Large intestine (tissue), 12 donors: Measurements from ENCODE around the gene TAB2. TPM values are rescaled to one million over a fixed set of nuclear protein-coding genes. Genes with fewer than 3 reads are reported as not detected.
A peak's percentile ranks its signal among the peaks of the same experiment; 100 is the strongest.

Experiments
- DNase-seq, 2 donors: peaks; one replicate each; pipeline versions ENCODE4 v3.0.0 to v3.0.0-alpha.2; 2013
- H3K27ac ChIP-seq: one replicate; pipeline ENCODE4 v1.5.1; 2013; ENCODE audit warnings: low read length
- H3K27me3 ChIP-seq: 2 replicates; pipeline ENCODE4 v1.6.1; 2013; ENCODE audit warnings: low read length; ENCODE audit not compliant: control insufficient read depth, insufficient read depth
- H3K36me3 ChIP-seq: 2 replicates; pipeline ENCODE4 v1.6.1; 2013; ENCODE audit warnings: low read length; ENCODE audit not compliant: control insufficient read depth, insufficient read depth
- H3K4me1 ChIP-seq: one replicate; pipeline ENCODE4 v1.6.1; 2013; ENCODE audit warnings: low read length; ENCODE audit not compliant: control insufficient read depth, insufficient read depth
- H3K4me3 ChIP-seq: one replicate; pipeline ENCODE4 v1.5.1; 2013; ENCODE audit warnings: low read length
- H3K9me3 ChIP-seq: one replicate; pipeline ENCODE4 v1.6.1; 2013; ENCODE audit warnings: mild to moderate bottlenecking, low read depth, low read length, moderate library complexity; ENCODE audit not compliant: control insufficient read depth
- WGBS: methylation state at CpG from one replicate; pipeline ENCODE4 v1.1.5; 2013; ENCODE audit warnings: low lambda C conversion rate; ENCODE audit not compliant: insufficient coverage; 5-methylcytosine and 5-hydroxymethylcytosine counted together
- long read RNA-seq, 11 donors: transcript quantifications; one replicate each; lab custom pipeline, GENCODE V29; 2026
- polyA plus RNA-seq: library from polyadenylated mRNA; unstranded; fragments of 120-200 nt; gene quantifications from one replicate; pipeline ENCODE4 v1.2.1, GENCODE V29; 2013

The TAB2 gene
- polyA plus RNA-seq: 43.7 TPM
- long read RNA-seq, donor 1, partial matches to known transcripts: 15 of 15 reads
- long read RNA-seq, donor 1, other reads (novel, unspliced or antisense): 0 of 15 reads
- long read RNA-seq, donor 2, full-length matches to known transcripts: 2 of 27 reads
- long read RNA-seq, donor 2, partial matches to known transcripts: 25 of 27 reads
- long read RNA-seq, donor 2, other reads (novel, unspliced or antisense): 0 of 27 reads
- long read RNA-seq, donor 3, full-length matches to known transcripts: 2 of 99 reads
- long read RNA-seq, donor 3, partial matches to known transcripts: 97 of 99 reads
- long read RNA-seq, donor 3, other reads (novel, unspliced or antisense): 0 of 99 reads
- long read RNA-seq, donor 4: 0 reads
- long read RNA-seq, donor 5, full-length matches to known transcripts: 7 of 23 reads
- long read RNA-seq, donor 5, partial matches to known transcripts: 16 of 23 reads
- long read RNA-seq, donor 5, other reads (novel, unspliced or antisense): 0 of 23 reads
- long read RNA-seq, donor 6, full-length matches to known transcripts: 2 of 70 reads
- long read RNA-seq, donor 6, partial matches to known transcripts: 68 of 70 reads
- long read RNA-seq, donor 6, other reads (novel, unspliced or antisense): 0 of 70 reads
- long read RNA-seq, donor 7, partial matches to known transcripts: 15 of 15 reads
- long read RNA-seq, donor 7, other reads (novel, unspliced or antisense): 0 of 15 reads
- long read RNA-seq, donor 8, full-length matches to known transcripts: 3 of 43 reads
- long read RNA-seq, donor 8, partial matches to known transcripts: 40 of 43 reads
- long read RNA-seq, donor 8, other reads (novel, unspliced or antisense): 0 of 43 reads
- long read RNA-seq, donor 9, full-length matches to known transcripts: 2 of 11 reads
- long read RNA-seq, donor 9, partial matches to known transcripts: 9 of 11 reads
- long read RNA-seq, donor 9, other reads (novel, unspliced or antisense): 0 of 11 reads
- long read RNA-seq, donor 10, full-length matches to known transcripts: 2 of 57 reads
- long read RNA-seq, donor 10, partial matches to known transcripts: 55 of 57 reads
- long read RNA-seq, donor 10, other reads (novel, unspliced or antisense): 0 of 57 reads
- long read RNA-seq, donor 11, full-length matches to known transcripts: 3 of 20 reads
- long read RNA-seq, donor 11, partial matches to known transcripts: 17 of 20 reads
- long read RNA-seq, donor 11, other reads (novel, unspliced or antisense): 0 of 20 reads

- H3K4me3 ChIP-seq: peak within 1 kb of the TSS; percentile 85
- H3K4me1 ChIP-seq: no peaks in the 10 kb centered on the region
- H3K27me3 ChIP-seq: peaks cover 6% of the 10 kb centered on the region
- WGBS: no CpG with 5 or more reads among the region's 92 CpGs
- H3K27ac ChIP-seq: peak within 1 kb of the TSS; percentile 93
- no peaks in the 10 kb centered on the region for H3K36me3 ChIP-seq
- peak; percentile 32 to 67 for DNase-seq
- no peaks in the 10 kb centered on the region for H3K9me3 ChIP-seq
These were observed at the start of gene TAB2 for GRCh38 chr6:149317644-149318571. Gene TAB2, plus strand, starts transcription at chr6:149317712. Its CDS starts 52,286 bp downstream, at chr6:149369998.

GRCh38 chr6:149268146-149268545 lies 49.4 kb upstream of the TAB2 start:
- no peaks in the 10 kb centered on the region for H3K36me3 ChIP-seq
- DNase-seq: no peak
- H3K4me1 ChIP-seq: no peaks in the 10 kb centered on the region
- no CpG with 5 or more reads among the region's 5 CpGs for WGBS
- H3K9me3 ChIP-seq: no peaks in the 10 kb centered on the region
- H3K4me3 ChIP-seq: no peak overlapping the region
- peaks cover 7% of the 10 kb centered on the region for H3K27me3 ChIP-seq
- H3K27ac ChIP-seq: no peak overlapping the region

GRCh38 chr6:149268768-149269167 lies 48.7 kb upstream of the TAB2 start:
- WGBS: 80% methylated on average over 1 of the region's 1 CpG
- Histone ChIP-seq H3K9me3 (no peaks in the 10 kb centered on the region), H3K4me1 (no peaks in the 10 kb centered on the region), H3K27ac (no peak overlapping the region), H3K36me3 (no peaks in the 10 kb centered on the region), H3K27me3 (peaks cover 7% of the 10 kb centered on the region), H3K4me3 (no peak overlapping the region)
- no peak for DNase-seq

- DNase-seq: no peak
- Histone ChIP-seq H3K36me3 (no peaks in the 10 kb centered on the region), H3K27ac (no peak overlapping the region), H3K27me3 (peaks cover 7% of the 10 kb centered on the region), H3K9me3 (no peaks in the 10 kb centered on the region), H3K4me1 (no peaks in the 10 kb centered on the region), H3K4me3 (no peak overlapping the region)
- no CpG with 5 or more reads among the region's 4 CpGs for WGBS
These were observed 46.9 kb upstream of the TAB2 start for GRCh38 chr6:149270616-149271015.

GRCh38 chr6:149271348-149272340 lies 45.9 kb upstream of the TAB2 start:
- peaks cover 7% of the 10 kb centered on the region for H3K27me3 ChIP-seq
- no peaks in the 10 kb centered on the region for H3K36me3 ChIP-seq
- H3K4me3 ChIP-seq: no peak overlapping the region
- no CpG with 5 or more reads among the region's 8 CpGs for WGBS
- H3K27ac ChIP-seq: no peak overlapping the region
- no peaks in the 10 kb centered on the region for H3K4me1 ChIP-seq
- no peak for DNase-seq
- no peaks in the 10 kb centered on the region for H3K9me3 ChIP-seq

GRCh38 chr6:149273318-149273717 lies 44.2 kb upstream of the TAB2 start:
- Histone ChIP-seq H3K27me3 (no peaks in the 10 kb centered on the region), H3K36me3 (no peaks in the 10 kb centered on the region), H3K4me3 (no peak overlapping the region), H3K4me1 (no peaks in the 10 kb centered on the region), H3K9me3 (no peaks in the 10 kb centered on the region), H3K27ac (no peak overlapping the region)
- no peak for DNase-seq
- WGBS: no CpG with 5 or more reads among the region's 4 CpGs

- Histone ChIP-seq H3K9me3 (no peaks in the 10 kb centered on the region), H3K4me1 (no peaks in the 10 kb centered on the region), H3K27me3 (peaks cover 6% of the 10 kb centered on the region), H3K36me3 (no peaks in the 10 kb centered on the region), H3K4me3 (no peak overlapping the region), H3K27ac (no peak overlapping the region)
- DNase-seq: no peak
- WGBS: no CpG with 5 or more reads among the region's 3 CpGs
These were observed 41.9 kb upstream of the TAB2 start for GRCh38 chr6:149275621-149276020.

- H3K36me3 ChIP-seq: no peaks in the 10 kb centered on the region
- no peak overlapping the region for H3K4me3 ChIP-seq
- DNase-seq: no peak
- no peaks in the 10 kb centered on the region for H3K9me3 ChIP-seq
- no peak overlapping the region for H3K27ac ChIP-seq
- H3K4me1 ChIP-seq: no peaks in the 10 kb centered on the region
- peaks cover 6% of the 10 kb centered on the region for H3K27me3 ChIP-seq
These were observed 39.9 kb upstream of the TAB2 start for GRCh38 chr6:149277621-149278020.

GRCh38 chr6:149278997-149279396 lies 38.5 kb upstream of the TAB2 start:
- peaks cover 8% of the 10 kb centered on the region for H3K27me3 ChIP-seq
- no peaks in the 10 kb centered on the region for H3K4me1 ChIP-seq
- no peaks in the 10 kb centered on the region for H3K9me3 ChIP-seq
- H3K4me3 ChIP-seq: no peak overlapping the region
- WGBS: 100% methylated on average over 1 of the region's 1 CpG
- H3K27ac ChIP-seq: no peak overlapping the region
- no peak for DNase-seq
- H3K36me3 ChIP-seq: no peaks in the 10 kb centered on the region
